ENCODE measurements around the gene UNC5A.

Gene UNC5A

DNA sequence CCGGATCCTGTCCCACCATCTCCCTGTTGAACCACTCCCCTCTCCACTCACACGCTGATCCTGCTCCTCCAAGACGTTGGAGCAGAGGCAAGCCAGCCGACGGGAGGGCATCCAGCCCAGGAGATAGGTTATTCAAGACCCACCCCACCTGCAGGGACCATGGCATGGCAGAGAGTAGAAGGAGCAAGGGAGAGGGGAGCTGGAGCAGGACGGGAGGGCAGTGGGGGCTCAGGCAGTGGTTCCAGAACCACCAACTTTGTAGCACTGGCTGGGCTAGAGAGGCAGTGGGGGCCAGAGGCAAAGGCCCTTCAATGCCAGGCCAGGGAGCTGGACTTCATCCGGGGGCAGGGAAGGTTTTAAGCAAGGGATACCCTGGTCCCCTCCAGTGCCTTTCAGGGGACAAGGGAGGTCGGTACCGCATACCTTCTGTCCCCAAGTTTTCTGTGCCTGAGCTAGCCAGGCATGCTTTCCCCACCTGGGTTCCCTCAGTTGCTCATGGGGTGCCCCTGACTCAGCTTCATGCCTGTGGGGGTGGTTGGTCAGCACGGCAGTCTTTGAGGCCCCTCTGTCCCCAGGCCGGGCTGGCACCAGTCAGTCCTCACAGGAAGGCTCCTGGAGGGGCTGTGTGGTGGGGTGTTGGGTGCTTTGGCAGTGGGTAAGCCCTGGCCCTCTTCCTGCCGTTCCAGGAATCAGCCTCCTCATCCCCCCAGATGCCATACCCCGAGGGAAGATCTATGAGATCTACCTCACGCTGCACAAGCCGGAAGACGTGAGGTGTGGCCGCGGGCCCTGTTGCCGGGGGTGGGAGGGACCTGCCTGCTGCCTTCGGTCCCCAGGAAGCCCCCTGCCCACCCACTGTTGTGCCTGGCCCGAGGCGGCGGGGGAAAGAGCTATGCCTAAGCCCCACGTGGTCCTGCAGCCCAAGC is 66.4 kb downstream of the UNC5A start:
- Histone ChIP-seq H2AFZ (ENCODE audit: low read depth, low read length) (no peak overlapping the region), H3K36me3 (ENCODE audit: control insufficient read depth in 1 of 2, insufficient read depth in 2 of 2, low read depth in 1 of 2, low read length in 2 of 2) (peaks cover 0 to 63% of the 10 kb centered on the region in 2 experiments), H3K79me1 (replicated peaks; ENCODE audit: low read length, poor library complexity, severe bottlenecking) (no peaks in the 10 kb centered on the region), H3K9ac (ENCODE audit: low read length) (no peak overlapping the region), H3K4me3 (ENCODE audit: insufficient read depth in 1 of 2, low read depth in 1 of 2, low read length in 2 of 2) (no peak overlapping the region), H2BK120ac (ENCODE audit: low read depth, low read length) (no peak overlapping the region), H3K4ac (ENCODE audit: low read depth in 1 of 2, low read length in 2 of 2) (no peak overlapping the region), H2BK15ac (ENCODE audit: low read depth, poor library complexity, severe bottlenecking) (no peak overlapping the region), H3K27ac (ENCODE audit: low read length, poor library complexity, severe bottlenecking) (no peak overlapping the region), H2BK5ac (ENCODE audit: low read depth, low read length, poor library complexity, severe bottlenecking) (no peak overlapping the region), H3K23ac (ENCODE audit: low read length in 2 of 2) (no peak overlapping the region), H3K18ac (ENCODE audit: low read depth in 1 of 2, low read length in 2 of 2) (no peak overlapping the region), H2BK12ac (ENCODE audit: low read length in 2 of 2) (no peak overlapping the region), H3K4me1 (ENCODE audit: control insufficient read depth, insufficient read depth, low read depth, low read length) (peaks cover 34% of the 10 kb centered on the region), H3K27me3 (ENCODE audit: control insufficient read depth in 1 of 2, insufficient read depth in 1 of 2, low read length in 2 of 2) (peaks cover 3 to 79% of the 10 kb centered on the region in 2 experiments), H3K14ac (ENCODE audit: low read length in 2 of 2) (no peak overlapping the region), H3K9me3 (ENCODE audit: control insufficient read depth, low read length) (no peaks in the 10 kb centered on the region), H4K91ac (ENCODE audit: low read length) (no peak overlapping the region), H3K4me2 (ENCODE audit: low read length, poor library complexity, severe bottlenecking) (no peak overlapping the region), H2AK5ac (ENCODE audit: low read length, severe bottlenecking) (no peak overlapping the region), H4K8ac (ENCODE audit: low read length) (no peak overlapping the region)
- no peak for DNase-seq
- whole genome bisulfite sequencing, result 83% methylated on average over 24 of the region's 24 CpGs

DNA sequence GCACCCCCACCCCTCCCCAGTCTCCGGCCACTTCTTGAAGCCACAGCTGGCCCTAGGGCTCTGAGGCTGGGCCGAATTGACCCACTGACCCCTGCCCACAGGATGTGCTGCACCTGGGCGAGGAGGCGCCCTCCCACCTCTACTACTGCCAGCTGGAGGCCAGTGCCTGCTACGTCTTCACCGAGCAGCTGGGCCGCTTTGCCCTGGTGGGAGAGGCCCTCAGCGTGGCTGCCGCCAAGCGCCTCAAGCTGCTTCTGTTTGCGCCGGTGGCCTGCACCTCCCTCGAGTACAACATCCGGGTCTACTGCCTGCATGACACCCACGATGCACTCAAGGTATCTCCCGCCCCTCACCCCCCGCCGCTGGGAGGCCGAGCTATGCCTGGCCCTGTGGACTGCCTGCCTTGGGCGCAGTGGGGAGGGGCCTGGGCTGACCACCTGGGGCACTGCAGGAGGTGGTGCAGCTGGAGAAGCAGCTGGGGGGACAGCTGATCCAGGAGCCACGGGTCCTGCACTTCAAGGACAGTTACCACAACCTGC is 67.5 kb downstream of the UNC5A start:
- H3K14ac ChIP-seq (ENCODE audit: low read length in 2 of 2), result no peak overlapping the region
- WGBS, result 84% methylated on average over 21 of the region's 21 CpGs
- no peaks in the 10 kb centered on the region for H3K79me1 ChIP-seq (replicated peaks; ENCODE audit: low read length, poor library complexity, severe bottlenecking)
- no peak overlapping the region for H2BK15ac ChIP-seq (ENCODE audit: low read depth, poor library complexity, severe bottlenecking)
- H2BK5ac ChIP-seq (ENCODE audit: low read depth, low read length, poor library complexity, severe bottlenecking), result no peak overlapping the region
- peaks cover 3 to 87% of the 10 kb centered on the region in 2 experiments for H3K27me3 ChIP-seq (ENCODE audit: control insufficient read depth in 1 of 2, insufficient read depth in 1 of 2, low read length in 2 of 2)
- no peak overlapping the region for H3K4ac ChIP-seq (ENCODE audit: low read depth in 1 of 2, low read length in 2 of 2)
- no peak overlapping the region for H2BK12ac ChIP-seq (ENCODE audit: low read length in 2 of 2)
- no peaks in the 10 kb centered on the region for H3K9me3 ChIP-seq (ENCODE audit: control insufficient read depth, low read length)
- H3K36me3 ChIP-seq (ENCODE audit: control insufficient read depth in 1 of 2, insufficient read depth in 2 of 2, low read depth in 1 of 2, low read length in 2 of 2), result peaks cover 0 to 67% of the 10 kb centered on the region in 2 experiments
- H3K9ac ChIP-seq (ENCODE audit: low read length), result no peak overlapping the region
- H3K4me3 ChIP-seq (ENCODE audit: insufficient read depth in 1 of 2, low read depth in 1 of 2, low read length in 2 of 2), result no peak overlapping the region
- no peak overlapping the region for H3K18ac ChIP-seq (ENCODE audit: low read depth in 1 of 2, low read length in 2 of 2)
- H2AFZ ChIP-seq (ENCODE audit: low read depth, low read length), result no peak overlapping the region
- H2AK5ac ChIP-seq (ENCODE audit: low read length, severe bottlenecking), result no peak overlapping the region
- no peak overlapping the region for H3K4me2 ChIP-seq (ENCODE audit: low read length, poor library complexity, severe bottlenecking)
- H3K23ac ChIP-seq (ENCODE audit: low read length in 2 of 2), result no peak overlapping the region
- no peak overlapping the region for H4K8ac ChIP-seq (ENCODE audit: low read length)
- H3K4me1 ChIP-seq (ENCODE audit: control insufficient read depth, insufficient read depth, low read depth, low read length), result peaks cover 34% of the 10 kb centered on the region
- H4K91ac ChIP-seq (ENCODE audit: low read length), result no peak overlapping the region
- DNase-seq, result no peak
- H2BK120ac ChIP-seq (ENCODE audit: low read depth, low read length), result no peak overlapping the region
- H3K27ac ChIP-seq (ENCODE audit: low read length, poor library complexity, severe bottlenecking), result no peak overlapping the region

DNA sequence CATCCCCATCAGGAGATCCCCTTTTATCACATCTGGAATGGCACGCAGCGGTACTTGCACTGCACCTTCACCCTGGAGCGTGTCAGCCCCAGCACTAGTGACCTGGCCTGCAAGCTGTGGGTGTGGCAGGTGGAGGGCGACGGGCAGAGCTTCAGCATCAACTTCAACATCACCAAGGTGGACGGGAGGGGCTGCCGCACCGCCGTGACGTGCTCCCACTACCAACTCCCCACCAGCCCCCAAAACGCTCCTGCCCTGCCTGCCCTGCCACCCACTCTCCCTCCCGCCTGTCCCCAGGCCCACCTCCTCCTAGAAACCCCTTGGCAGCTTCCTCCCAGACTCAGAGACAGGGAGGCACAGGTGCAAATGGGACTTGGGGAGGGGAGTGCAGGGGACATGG is 68.1 kb downstream of the UNC5A start:
- H3K27me3 ChIP-seq (ENCODE audit: control insufficient read depth in 1 of 2, insufficient read depth in 1 of 2, low read length in 2 of 2), result peaks cover 3 to 88% of the 10 kb centered on the region in 2 experiments
- H2BK15ac ChIP-seq (ENCODE audit: low read depth, poor library complexity, severe bottlenecking), result no peak overlapping the region
- no peak overlapping the region for H2BK120ac ChIP-seq (ENCODE audit: low read depth, low read length)
- no peak overlapping the region for H3K23ac ChIP-seq (ENCODE audit: low read length in 2 of 2)
- H3K4me2 ChIP-seq (ENCODE audit: low read length, poor library complexity, severe bottlenecking), result no peak overlapping the region
- H2BK5ac ChIP-seq (ENCODE audit: low read depth, low read length, poor library complexity, severe bottlenecking), result no peak overlapping the region
- no peak overlapping the region for H3K14ac ChIP-seq (ENCODE audit: low read length in 2 of 2)
- no peak overlapping the region for H3K4ac ChIP-seq (ENCODE audit: low read depth in 1 of 2, low read length in 2 of 2)
- no peak overlapping the region for H4K8ac ChIP-seq (ENCODE audit: low read length)
- H3K4me3 ChIP-seq (ENCODE audit: insufficient read depth in 1 of 2, low read depth in 1 of 2, low read length in 2 of 2), result no peak overlapping the region
- no peak for DNase-seq
- no peak overlapping the region for H4K91ac ChIP-seq (ENCODE audit: low read length)
- 87% methylated on average over 11 of the region's 12 CpGs for WGBS
- no peak overlapping the region for H2BK12ac ChIP-seq (ENCODE audit: low read length in 2 of 2)
- no peak overlapping the region for H3K27ac ChIP-seq (ENCODE audit: low read length, poor library complexity, severe bottlenecking)
- H3K79me1 ChIP-seq (replicated peaks; ENCODE audit: low read length, poor library complexity, severe bottlenecking), result no peaks in the 10 kb centered on the region
- H2AFZ ChIP-seq (ENCODE audit: low read depth, low read length), result no peak overlapping the region
- peaks cover 34% of the 10 kb centered on the region for H3K4me1 ChIP-seq (ENCODE audit: control insufficient read depth, insufficient read depth, low read depth, low read length)
- H3K36me3 ChIP-seq (ENCODE audit: control insufficient read depth in 1 of 2, insufficient read depth in 2 of 2, low read depth in 1 of 2, low read length in 2 of 2), result peaks cover 0 to 65% of the 10 kb centered on the region in 2 experiments
- H3K9ac ChIP-seq (ENCODE audit: low read length), result no peak overlapping the region
- H3K18ac ChIP-seq (ENCODE audit: low read depth in 1 of 2, low read length in 2 of 2), result no peak overlapping the region
- H3K9me3 ChIP-seq (ENCODE audit: control insufficient read depth, low read length), result no peaks in the 10 kb centered on the region
- no peak overlapping the region for H2AK5ac ChIP-seq (ENCODE audit: low read length, severe bottlenecking)

DNA sequence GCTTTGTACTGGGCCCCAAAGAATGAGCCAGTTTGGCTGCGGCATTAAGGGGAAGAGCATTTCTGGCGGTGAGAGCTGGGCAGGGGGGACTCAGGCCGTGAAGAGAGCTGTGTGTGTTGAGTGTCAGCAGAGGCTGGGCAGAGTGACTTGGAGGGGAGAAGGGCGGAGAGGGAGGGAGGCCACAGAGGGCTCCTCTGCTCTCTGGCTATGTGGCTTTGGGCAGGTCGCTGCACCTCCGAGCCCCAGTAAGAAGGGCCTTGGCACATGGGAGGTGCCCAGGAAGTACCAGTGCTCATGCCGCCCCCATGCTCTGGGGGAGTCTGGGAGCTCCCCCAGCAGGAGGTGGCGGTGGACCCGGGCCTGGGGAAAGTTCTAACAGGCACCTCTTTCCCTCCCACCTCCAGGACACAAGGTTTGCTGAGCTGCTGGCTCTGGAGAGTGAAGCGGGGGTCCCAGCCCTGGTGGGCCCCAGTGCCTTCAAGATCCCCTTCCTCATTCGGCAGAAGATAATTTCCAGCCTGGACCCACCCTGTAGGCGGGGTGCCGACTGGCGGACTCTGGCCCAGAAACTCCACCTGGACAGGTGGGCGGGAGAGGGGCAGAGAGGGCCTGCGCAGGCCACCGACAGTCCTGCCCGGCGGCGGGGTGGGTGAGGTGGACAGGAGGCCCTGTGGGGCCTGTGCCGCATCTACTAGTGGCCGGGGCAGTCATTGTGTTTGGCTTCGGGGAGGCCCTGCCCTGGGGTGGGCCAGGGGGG is 68.7 kb downstream of the UNC5A start:
- Histone ChIP-seq H3K79me1 (replicated peaks; ENCODE audit: low read length, poor library complexity, severe bottlenecking) (no peaks in the 10 kb centered on the region), H3K27me3 (ENCODE audit: control insufficient read depth in 1 of 2, insufficient read depth in 1 of 2, low read length in 2 of 2) (peaks cover 3 to 88% of the 10 kb centered on the region in 2 experiments), H4K91ac (ENCODE audit: low read length) (no peak overlapping the region), H3K9ac (ENCODE audit: low read length) (no peak overlapping the region), H3K23ac (ENCODE audit: low read length in 2 of 2) (no peak overlapping the region), H2BK15ac (ENCODE audit: low read depth, poor library complexity, severe bottlenecking) (no peak overlapping the region), H3K4me2 (ENCODE audit: low read length, poor library complexity, severe bottlenecking) (no peak overlapping the region), H2AFZ (ENCODE audit: low read depth, low read length) (no peak overlapping the region), H3K4me3 (ENCODE audit: insufficient read depth in 1 of 2, low read depth in 1 of 2, low read length in 2 of 2) (no peak overlapping the region), H2BK120ac (ENCODE audit: low read depth, low read length) (no peak overlapping the region), H4K8ac (ENCODE audit: low read length) (no peak overlapping the region), H3K4ac (ENCODE audit: low read depth in 1 of 2, low read length in 2 of 2) (no peak overlapping the region), H3K18ac (ENCODE audit: low read depth in 1 of 2, low read length in 2 of 2) (no peak overlapping the region), H3K4me1 (ENCODE audit: control insufficient read depth, insufficient read depth, low read depth, low read length) (peaks cover 34% of the 10 kb centered on the region), H3K9me3 (ENCODE audit: control insufficient read depth, low read length) (no peaks in the 10 kb centered on the region), H3K27ac (ENCODE audit: low read length, poor library complexity, severe bottlenecking) (no peak overlapping the region), H2BK12ac (ENCODE audit: low read length in 2 of 2) (no peak overlapping the region), H2AK5ac (ENCODE audit: low read length, severe bottlenecking) (no peak overlapping the region), H3K14ac (ENCODE audit: low read length in 2 of 2) (no peak overlapping the region), H2BK5ac (ENCODE audit: low read depth, low read length, poor library complexity, severe bottlenecking) (no peak overlapping the region), H3K36me3 (ENCODE audit: control insufficient read depth in 1 of 2, insufficient read depth in 2 of 2, low read depth in 1 of 2, low read length in 2 of 2) (peaks cover 0 to 59% of the 10 kb centered on the region in 2 experiments)
- DNase-seq, result no peak
- WGBS, result 85% methylated on average over 22 of the region's 23 CpGs

Data from mesenchymal stem cell (in vitro differentiated cells and primary cell).